HUES6 (cell line): ENCODE data around the gene ZBTB16.

ENCODE experiments used
- H3K27ac ChIP-seq: 2 replicates; pipeline ENCODE4 v1.7.0; 2013; ENCODE audit warnings: low read depth, mild to moderate bottlenecking, low read length, inconsistent platforms
- H3K27me3 ChIP-seq: 2 replicates; pipeline ENCODE4 v1.6.1; 2013; ENCODE audit warnings: low read length; ENCODE audit not compliant: control insufficient read depth, insufficient read depth
- H3K36me3 ChIP-seq: 2 replicates; pipeline ENCODE4 v1.6.1; 2013; ENCODE audit warnings: low read length; ENCODE audit not compliant: control insufficient read depth, insufficient read depth
- H3K4me1 ChIP-seq: 2 replicates; pipeline ENCODE4 v1.6.1; 2013; ENCODE audit warnings: low read length; ENCODE audit not compliant: control insufficient read depth, insufficient read depth
- H3K4me3 ChIP-seq: 2 replicates; pipeline ENCODE4 v1.5.1; 2013; ENCODE audit warnings: low read depth, low read length
- H3K9ac ChIP-seq: one replicate; pipeline ENCODE4 v1.6.1; 2013; ENCODE audit warnings: mild to moderate bottlenecking, low read length
- H3K9me3 ChIP-seq: 2 replicates; pipeline ENCODE4 v1.6.1; 2013; ENCODE audit warnings: low read depth, low read length; ENCODE audit not compliant: control insufficient read depth, insufficient read depth

The ZBTB16 gene

GRCh38 chr11:114152785-114153184 lies 93.3 kb downstream of the ZBTB16 start:
- Histone ChIP-seq H3K9ac (no peak overlapping the region), H3K27ac (no peak overlapping the region), H3K9me3 (no peaks in the 10 kb centered on the region), H3K4me3 (no peak overlapping the region), H3K36me3 (no peaks in the 10 kb centered on the region), H3K4me1 (peaks cover 3% of the 10 kb centered on the region; the same call in 1 of the 2 replicates), H3K27me3 (0 out of 2 replicates have a peak, but pooled peaks cover 5% of the 10 kb centered on the region)

- no peak overlapping the region for H3K27ac ChIP-seq
- H3K9ac ChIP-seq, result no peak overlapping the region
- no peaks in the 10 kb centered on the region for H3K9me3 ChIP-seq
- no peaks in the 10 kb centered on the region for H3K36me3 ChIP-seq
- H3K4me1 ChIP-seq, result no peaks in the 10 kb centered on the region
- H3K4me3 ChIP-seq, result no peak overlapping the region
- H3K27me3 ChIP-seq, result 0 out of 2 replicates have a peak, but pooled peaks cover 5% of the 10 kb centered on the region
Measured at GRCh38 chr11:114153224-114153623, 93.7 kb downstream of the ZBTB16 start.

- no peak overlapping the region for H3K9ac ChIP-seq
- H3K27ac ChIP-seq, result no peak overlapping the region
- 0 out of 2 replicates have a peak, but pooled peaks cover 5% of the 10 kb centered on the region for H3K27me3 ChIP-seq
- H3K9me3 ChIP-seq, result no peaks in the 10 kb centered on the region
- no peaks in the 10 kb centered on the region; the same call in 1 of the 2 replicates for H3K4me1 ChIP-seq
- H3K36me3 ChIP-seq, result no peaks in the 10 kb centered on the region
- no peak overlapping the region for H3K4me3 ChIP-seq
Measured at GRCh38 chr11:114154271-114155047, 94.9 kb downstream of the ZBTB16 start.

GRCh38 chr11:114155116-114155515 lies 95.6 kb downstream of the ZBTB16 start:
- Histone ChIP-seq H3K27ac (no peak overlapping the region), H3K36me3 (no peaks in the 10 kb centered on the region), H3K27me3 (0 out of 2 replicates have a peak, but pooled peaks cover 5% of the 10 kb centered on the region), H3K4me1 (peaks cover 4% of the 10 kb centered on the region), H3K9ac (no peak overlapping the region), H3K4me3 (no peak overlapping the region), H3K9me3 (no peaks in the 10 kb centered on the region)

- no peak overlapping the region for H3K27ac ChIP-seq
- no peak overlapping the region for H3K9ac ChIP-seq
- 0 out of 2 replicates have a peak, but pooled peaks cover 5% of the 10 kb centered on the region for H3K27me3 ChIP-seq
- H3K4me3 ChIP-seq, result no peak overlapping the region
- H3K4me1 ChIP-seq, result peaks cover 12% of the 10 kb centered on the region
- no peaks in the 10 kb centered on the region for H3K9me3 ChIP-seq
- no peaks in the 10 kb centered on the region for H3K36me3 ChIP-seq
Measured at GRCh38 chr11:114156131-114156581, 96.6 kb downstream of the ZBTB16 start.

GRCh38 chr11:114156782-114157181 lies 97.3 kb downstream of the ZBTB16 start:
- Histone ChIP-seq H3K9me3 (no peaks in the 10 kb centered on the region), H3K27me3 (0 out of 2 replicates have a peak, but pooled peaks cover 4% of the 10 kb centered on the region), H3K36me3 (no peaks in the 10 kb centered on the region), H3K9ac (no peak overlapping the region), H3K4me3 (no peak overlapping the region), H3K4me1 (peaks cover 12% of the 10 kb centered on the region), H3K27ac (no peak overlapping the region)

- Histone ChIP-seq H3K4me3 (no peak overlapping the region), H3K36me3 (no peaks in the 10 kb centered on the region), H3K9ac (no peak overlapping the region), H3K4me1 (peaks cover 12% of the 10 kb centered on the region), H3K27me3 (no peaks in the 10 kb centered on the region), H3K9me3 (no peaks in the 10 kb centered on the region), H3K27ac (no peak overlapping the region)
Measured at GRCh38 chr11:114157476-114158050, 98.1 kb downstream of the ZBTB16 start.

- Histone ChIP-seq H3K27me3 (no peaks in the 10 kb centered on the region), H3K9me3 (no peaks in the 10 kb centered on the region), H3K27ac (no peak overlapping the region), H3K36me3 (no peaks in the 10 kb centered on the region), H3K4me1 (peaks cover 15% of the 10 kb centered on the region), H3K4me3 (no peak overlapping the region), H3K9ac (no peak overlapping the region)
Measured at GRCh38 chr11:114158421-114158820, 98.9 kb downstream of the ZBTB16 start.

- Histone ChIP-seq H3K9me3 (no peaks in the 10 kb centered on the region), H3K27me3 (no peaks in the 10 kb centered on the region), H3K9ac (no peak overlapping the region), H3K4me3 (no peak overlapping the region), H3K36me3 (no peaks in the 10 kb centered on the region), H3K27ac (no peak overlapping the region), H3K4me1 (peaks cover 16% of the 10 kb centered on the region)
Measured at GRCh38 chr11:114158886-114159285, 99.4 kb downstream of the ZBTB16 start.

- Histone ChIP-seq H3K27me3 (no peaks in the 10 kb centered on the region), H3K9ac (no peak overlapping the region), H3K9me3 (no peaks in the 10 kb centered on the region), H3K27ac (no peak overlapping the region), H3K4me3 (no peak overlapping the region), H3K36me3 (no peaks in the 10 kb centered on the region), H3K4me1 (peaks cover 16% of the 10 kb centered on the region)
Measured at GRCh38 chr11:114159320-114159719, 99.8 kb downstream of the ZBTB16 start.
